Measurements from ENCODE around the gene KCNK5. TPM values are rescaled to one million over a fixed set of nuclear protein-coding genes. Genes with fewer than 3 reads are reported as not detected.

KCNK5 gene
- total and polyA plus RNA-seq, 9 of the 15 experiments (the other 6 are each of a cell fraction or from before 2014, with no cell fraction given), result 1.5 to 45.8 (median 25.8) TPM

- TF ChIP-seq REST (IDR thresholded peaks at IDR 0.05; ENCODE audit: borderline replicate concordance) (no peak), REST (CRISPR knock-in tag; IDR thresholded peaks at IDR 0.05; ENCODE audit: low read depth) (no peak), FOXP1 (CRISPR knock-in tag; IDR thresholded peaks at IDR 0.05) (no peak), CHD2 (IDR thresholded peaks at IDR 0.05; ENCODE audit: low read depth, low read length) (no peak), ZKSCAN8 (CRISPR knock-in tag; IDR thresholded peaks at IDR 0.05) (no peak), CHAMP1 (IDR thresholded peaks at IDR 0.05) (no peak), NR2F6 (CRISPR knock-in tag; IDR thresholded peaks at IDR 0.05) (no peak), MTA3 (IDR thresholded peaks at IDR 0.05; ENCODE audit: borderline replicate concordance) (no peak), POLR2A (conservative IDR thresholded peaks at IDR 0.05) (no peak), FOSL1 (tag; conservative IDR thresholded peaks at IDR 0.05) (no peak)
These were observed 38.9 kb upstream of the KCNK5 start (continued) for GRCh38 chr6:39268171-39268570.
